Thoracic aorta (tissue), 2 donors: ENCODE results near the gene ADAMTS17. TPM values are rescaled to one million over a fixed set of nuclear protein-coding genes. Genes with fewer than 3 reads are reported as not detected.

Experiments
- ATAC-seq: fragments of 150-250 bp; one replicate; pipeline ENCODE4 v1.8.0; 2017; ENCODE audit warnings: low read depth; ENCODE audit not compliant: insufficient number of reproducible peaks, low FRiP score
- DNase-seq: peaks from one replicate; pipeline ENCODE4 v3.0.0-alpha.2; 2020; ENCODE audit warnings: low spot score
- H3K27ac ChIP-seq, 2 donors: fragments of 200-600 bp; sonication (generic); 1 replicate in 1 of 2; 2 replicates in 1 of 2; pipeline ENCODE4 v1.5.1; 2016; ENCODE audit warnings: mild to moderate bottlenecking in 2 of 2, moderate library complexity in 2 of 2
- H3K27me3 ChIP-seq: fragments of 200-600 bp; sonication (generic); replicated peaks from 2 replicates; pipeline ENCODE4 v1.6.0; 2016; ENCODE audit warnings: mild to moderate bottlenecking; ENCODE audit not compliant: insufficient read depth
- H3K36me3 ChIP-seq: fragments of 200-600 bp; sonication (generic); one replicate; pipeline ENCODE4 v1.5.1; 2016
- H3K4me1 ChIP-seq, 2 donors: fragments of 200-600 bp; sonication (generic); 1 replicate in 1 of 2; 2 replicates in 1 of 2; pipeline versions ENCODE4 v1.5.1 to v1.6.0; 2016; ENCODE audit warnings: low read depth in 2 of 2, mild to moderate bottlenecking in 1 of 2; ENCODE audit not compliant: control insufficient read depth in 1 of 2
- H3K4me3 ChIP-seq: fragments of 200-600 bp; sonication (generic); 2 replicates; pipeline ENCODE4 v1.5.1; 2016; ENCODE audit warnings: mild to moderate bottlenecking
- H3K9me3 ChIP-seq: fragments of 200-600 bp; sonication (generic); 2 replicates; pipeline ENCODE4 v1.5.1; 2016
- CTCF ChIP-seq: fragments of 200-600 bp; sonication (generic); IDR thresholded peaks from one replicate; pipeline ENCODE4 v1.5.1; 2019; ENCODE audit warnings: antibody characterized with exemption
- total RNA-seq, 2 donors: library from RNA; depleted of rRNA; stranded (reverse); fragments of >200 nt; gene quantifications; one replicate each; pipeline versions ENCODE4 v1.1.0 to v1.2.3, GENCODE V29; 2016

The ADAMTS17 gene
- total RNA-seq, 2 donors from 2014 or later, result 2.8 to 8.1 TPM

GRCh38 chr15:100334905-100335304 lies 6.9 kb downstream of the ADAMTS17 start:
- Histone ChIP-seq H3K4me3 (no peak overlapping the region), H3K4me1 (no peaks in the 10 kb centered on the region), H3K27ac (no peak overlapping the region), H3K27me3 (peaks cover 3% of the 10 kb centered on the region), H3K9me3 (no peaks in the 10 kb centered on the region), H3K36me3 (no peaks in the 10 kb centered on the region)
- DNase-seq, result no peak
- TF ChIP-seq CTCF, result no peak
- ATAC-seq, result no peak

- TF ChIP-seq CTCF, result no peak
- no peak for ATAC-seq
- H3K4me3 ChIP-seq, result no peak overlapping the region
- H3K36me3 ChIP-seq, result no peaks in the 10 kb centered on the region
- H3K9me3 ChIP-seq, result no peaks in the 10 kb centered on the region
- DNase-seq, result no peak
- H3K4me1 ChIP-seq, result no peaks in the 10 kb centered on the region
- no peak overlapping the region for H3K27ac ChIP-seq
- H3K27me3 ChIP-seq, result no peaks in the 10 kb centered on the region
Observed at GRCh38 chr15:100334456-100334855, 7.3 kb downstream of the ADAMTS17 start.

- TF ChIP-seq CTCF, result no peak
- DNase-seq (no peak), ATAC-seq (no peak)
- Histone ChIP-seq H3K4me3 (no peak overlapping the region), H3K9me3 (no peaks in the 10 kb centered on the region), H3K4me1 (no peaks in the 10 kb centered on the region), H3K27me3 (no peaks in the 10 kb centered on the region), H3K27ac (no peak overlapping the region), H3K36me3 (no peaks in the 10 kb centered on the region)
Observed at GRCh38 chr15:100334015-100334414, 7.8 kb downstream of the ADAMTS17 start.

GRCh38 chr15:100333236-100333635 lies 8.5 kb downstream of the ADAMTS17 start:
- DNase-seq (no peak), ATAC-seq (no peak)
- no peak for TF ChIP-seq CTCF

GRCh38 chr15:100332721-100333120 lies 9.1 kb downstream of the ADAMTS17 start:
- no peaks in the 10 kb centered on the region for H3K9me3 ChIP-seq
- H3K4me1 ChIP-seq, result no peaks in the 10 kb centered on the region
- H3K36me3 ChIP-seq, result no peaks in the 10 kb centered on the region
- no peak for TF ChIP-seq CTCF
- no peak for DNase-seq
- H3K4me3 ChIP-seq, result no peak overlapping the region
- no peak for ATAC-seq
- H3K27ac ChIP-seq, result no peak overlapping the region
- no peaks in the 10 kb centered on the region for H3K27me3 ChIP-seq

More at GRCh38 chr15:100333236-100333635, 8.5 kb downstream of the ADAMTS17 start:
- H3K27ac ChIP-seq, result no peak overlapping the region
- no peaks in the 10 kb centered on the region for H3K36me3 ChIP-seq
- no peaks in the 10 kb centered on the region for H3K27me3 ChIP-seq
- no peaks in the 10 kb centered on the region for H3K9me3 ChIP-seq
- H3K4me3 ChIP-seq, result no peak overlapping the region
- no peaks in the 10 kb centered on the region for H3K4me1 ChIP-seq
